Fibroblast of lung (primary cell): ENCODE data around the gene IQGAP2. TPM values are rescaled to one million over a fixed set of nuclear protein-coding genes. Genes with fewer than 3 reads are reported as not detected.

Source experiments
- DNase-seq, 2 donors: peaks; one replicate each; pipeline versions ENCODE4 v3.0.0 to v3.0.0-alpha.2; 2010; ENCODE audit warnings: low read depth in 2 of 2
- H2AFZ ChIP-seq: 2 replicates; pipeline ENCODE4 v1.5.1; 2012; ENCODE audit warnings: low read length, control low read depth, inconsistent platforms
- H3K27ac ChIP-seq: 2 replicates; pipeline ENCODE4 v1.5.1; 2011; ENCODE audit warnings: low read length, control low read depth; ENCODE audit not compliant: insufficient read depth
- H3K27me3 ChIP-seq: 2 replicates; pipeline ENCODE4 v1.5.1; 2011; ENCODE audit warnings: mild to moderate bottlenecking, low read length; ENCODE audit not compliant: control insufficient read depth, insufficient read depth
- H3K36me3 ChIP-seq: 2 replicates; pipeline ENCODE4 v1.5.1; 2011; ENCODE audit warnings: low read length; ENCODE audit not compliant: control insufficient read depth, insufficient read depth
- H3K4me1 ChIP-seq: 2 replicates; pipeline ENCODE4 v1.5.1; 2011; ENCODE audit warnings: low read length; ENCODE audit not compliant: control insufficient read depth, insufficient read depth; ENCODE audit errors: extremely low read depth
- H3K4me2 ChIP-seq: 2 replicates; pipeline ENCODE4 v1.5.1; 2011; ENCODE audit warnings: low read length, control low read depth; ENCODE audit not compliant: insufficient read depth; ENCODE audit errors: extremely low read depth
- H3K4me3 ChIP-seq, 4 experiments: fragments of 200-600 bp in 1 of 4; sonication (generic) in 1 of 4; replicated peaks in 1 of 4; 2 replicates each; pipeline ENCODE4 v1.5.1; 2011 to 2016; ENCODE audit warnings: low read length in 4 of 4, low read depth in 3 of 4, mild to moderate bottlenecking in 3 of 4, control low read depth in 2 of 4, inconsistent platforms in 1 of 4, mixed read lengths in 1 of 4; ENCODE audit not compliant: insufficient read depth in 1 of 4; ENCODE audit errors: control extremely low read depth in 1 of 4
- H3K79me2 ChIP-seq: 2 replicates; pipeline ENCODE4 v1.5.1; 2012; ENCODE audit warnings: mild to moderate bottlenecking, low read length, inconsistent platforms; ENCODE audit not compliant: control insufficient read depth, insufficient read depth
- H3K9ac ChIP-seq: 2 replicates; pipeline ENCODE4 v1.5.1; 2011; ENCODE audit warnings: mild to moderate bottlenecking, low read length, control low read depth; ENCODE audit not compliant: insufficient read depth
- H3K9me3 ChIP-seq: 2 replicates; pipeline ENCODE4 v1.5.1; 2012; ENCODE audit warnings: low read depth, low read length; ENCODE audit not compliant: control insufficient read depth, insufficient read depth
- H4K20me1 ChIP-seq: 2 replicates; pipeline ENCODE4 v1.5.1; 2011; ENCODE audit warnings: low read length; ENCODE audit not compliant: control insufficient read depth, insufficient read depth; ENCODE audit errors: extremely low read depth
- CTCF ChIP-seq, 2 donors: IDR thresholded peaks in 1 of 2; conservative IDR thresholded peaks in 1 of 2; 1 replicate in 1 of 2; 2 replicates in 1 of 2; pipeline ENCODE4 v1.5.1; 2011 to 2012; ENCODE audit warnings: low read length in 2 of 2, control low read depth in 1 of 2, inconsistent platforms in 1 of 2, low read depth in 1 of 2, mild to moderate bottlenecking in 1 of 2
- EZH2 ChIP-seq: IDR thresholded peaks from 2 replicates; pipeline ENCODE4 v1.5.1; 2012; ENCODE audit warnings: low read length, control low read depth, mild to moderate bottlenecking; ENCODE audit errors: missing control alignments
- polyA plus RNA-seq, 2 donors: library from polyadenylated mRNA; depleted of rRNA in 1 of 2; stranded (reverse) in 1 of 2; unstranded in 1 of 2; fragments of >200 nt; gene quantifications; 2 replicates each; pipeline ENCODE4 v1.2.1, GENCODE V29; 2011 to 2012; ENCODE audit warnings: missing spikeins in 1 of 2
- total RNA-seq: library from RNA; depleted of rRNA; stranded (reverse); fragments of >200 nt; gene quantifications from 2 replicates; pipeline ENCODE4 v1.2.1, GENCODE V29; 2014

The IQGAP2 gene
- total and polyA plus RNA-seq, 2 donors (not counting 1 experiment from before 2014, with no cell fraction given), result 5.1 to 7.9 TPM

DNA sequence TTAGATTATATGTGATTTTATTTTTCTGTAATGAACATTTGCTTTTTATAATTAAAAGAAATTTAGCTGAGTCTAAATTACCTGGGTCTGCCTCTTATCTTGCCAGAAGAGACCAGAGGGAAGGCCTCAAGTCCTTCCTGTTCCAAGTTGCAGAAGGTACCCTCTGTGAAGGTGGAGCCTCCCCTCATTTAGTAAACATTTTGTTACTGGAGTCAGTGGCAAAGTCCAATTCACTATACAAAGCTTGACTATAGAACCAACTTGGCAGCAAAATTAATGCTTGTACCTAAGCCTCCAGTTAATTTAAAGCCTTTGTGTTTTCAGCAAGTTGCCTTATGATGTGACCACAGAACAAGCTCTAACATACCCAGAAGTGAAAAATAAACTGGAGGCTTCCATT, 270.0 kb downstream of the IQGAP2 start:
- no peak overlapping the region for H3K4me2 ChIP-seq
- H4K20me1 ChIP-seq, result no peaks in the 10 kb centered on the region
- no peak for DNase-seq
- H3K4me1 ChIP-seq, result no peaks in the 10 kb centered on the region
- no peaks in the 10 kb centered on the region for H3K79me2 ChIP-seq
- no peaks in the 10 kb centered on the region for H3K9me3 ChIP-seq
- H3K9ac ChIP-seq, result no peak overlapping the region
- H3K36me3 ChIP-seq, result no peaks in the 10 kb centered on the region
- H3K4me3 ChIP-seq, result no peak overlapping the region
- H2AFZ ChIP-seq, result no peak overlapping the region
- H3K27me3 ChIP-seq, result no peaks in the 10 kb centered on the region
- H3K27ac ChIP-seq, result no peak overlapping the region
- TF ChIP-seq CTCF (conservative IDR thresholded peaks at IDR 0.05 in 1 of 2, IDR thresholded peaks at IDR 0.05 in 1 of 2; ENCODE audit: low read depth in 1 of 2, low read length in 2 of 2) (no peak), EZH2 (no peak)

DNA sequence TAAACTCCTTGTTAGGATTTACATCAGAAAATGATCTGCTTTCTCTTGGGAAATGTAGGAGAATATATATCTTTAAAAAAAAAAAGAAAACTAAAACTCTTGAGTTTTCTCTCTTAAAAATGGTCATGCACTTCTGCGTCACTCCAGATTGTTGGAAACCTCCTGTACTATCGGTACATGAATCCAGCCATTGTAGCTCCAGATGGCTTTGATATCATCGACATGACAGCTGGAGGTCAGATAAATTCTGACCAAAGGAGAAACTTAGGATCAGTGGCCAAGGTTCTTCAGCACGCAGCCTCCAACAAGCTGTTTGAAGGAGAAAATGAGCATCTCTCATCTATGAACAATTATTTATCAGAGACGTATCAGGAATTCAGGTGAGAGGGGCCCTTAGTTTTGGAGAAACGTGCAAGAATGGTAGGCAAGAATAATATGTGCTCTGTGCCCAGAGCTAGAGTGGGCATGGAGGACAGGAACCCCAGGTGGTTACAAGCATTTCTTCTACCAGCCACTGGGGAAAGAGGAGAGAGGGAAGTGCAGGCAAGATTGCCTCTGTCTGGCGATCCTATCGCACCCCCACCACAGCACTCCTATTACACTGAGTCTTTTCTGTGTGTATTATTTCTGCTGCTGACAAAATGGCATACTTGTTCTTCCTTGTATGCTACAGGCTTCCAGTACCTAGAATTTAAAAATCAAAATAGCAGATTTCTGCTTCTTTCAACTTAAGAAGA, 271.4 kb downstream of the IQGAP2 start:
- no peaks in the 10 kb centered on the region for H3K79me2 ChIP-seq
- no peak overlapping the region for H3K9ac ChIP-seq
- no peaks in the 10 kb centered on the region for H3K27me3 ChIP-seq

DNA sequence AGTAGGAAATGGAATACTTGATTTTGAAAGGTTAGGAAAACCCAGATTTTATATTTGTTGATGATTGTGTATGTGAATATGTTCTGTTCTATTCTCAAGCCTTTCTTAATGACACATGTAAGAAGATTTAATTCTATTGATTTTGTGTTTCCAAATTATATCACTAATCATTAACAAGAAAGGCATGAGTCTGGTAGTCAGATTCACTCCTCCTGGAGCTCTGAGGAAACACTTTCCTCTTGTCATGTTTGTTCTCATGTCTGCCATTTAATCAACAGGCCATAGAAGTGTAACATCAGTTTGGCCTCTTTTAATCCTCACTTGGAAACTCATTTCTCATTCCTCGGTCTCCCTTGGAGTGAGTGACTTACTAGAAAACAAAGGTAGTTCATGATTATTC, 272.3 kb downstream of the IQGAP2 start:
- Histone ChIP-seq H3K36me3 (no peaks in the 10 kb centered on the region), H2AFZ (no peak overlapping the region), H3K27me3 (no peaks in the 10 kb centered on the region), H3K9ac (no peak overlapping the region), H3K9me3 (no peaks in the 10 kb centered on the region), H3K79me2 (no peaks in the 10 kb centered on the region), H4K20me1 (no peaks in the 10 kb centered on the region), H3K4me2 (no peak overlapping the region), H3K4me3 (no peak overlapping the region), H3K4me1 (no peaks in the 10 kb centered on the region), H3K27ac (no peak overlapping the region)
- TF ChIP-seq EZH2, result no peak
- no peak for TF ChIP-seq CTCF (conservative IDR thresholded peaks at IDR 0.05 in 1 of 2, IDR thresholded peaks at IDR 0.05 in 1 of 2; ENCODE audit: low read depth in 1 of 2, low read length in 2 of 2)
- DNase-seq, result no peak

More for the DNA sequence above, 271.4 kb downstream of the IQGAP2 start:
- H3K4me1 ChIP-seq, result no peaks in the 10 kb centered on the region
- H4K20me1 ChIP-seq, result no peaks in the 10 kb centered on the region
- H3K4me2 ChIP-seq, result no peak overlapping the region
- TF ChIP-seq EZH2, result no peak
- TF ChIP-seq CTCF (conservative IDR thresholded peaks at IDR 0.05 in 1 of 2, IDR thresholded peaks at IDR 0.05 in 1 of 2; ENCODE audit: low read depth in 1 of 2, low read length in 2 of 2), result no peak
- H3K9me3 ChIP-seq, result no peaks in the 10 kb centered on the region
- peak overlapping the region in 1 of 4 experiments; percentile 22 for H3K4me3 ChIP-seq
- no peak for DNase-seq
- no peaks in the 10 kb centered on the region for H3K36me3 ChIP-seq
- H2AFZ ChIP-seq, result no peak overlapping the region
- H3K27ac ChIP-seq, result no peak overlapping the region
